ENCODE measurements around the gene CPNE6.

GRCh38 chr14:24095271-24096068, 24.1 kb downstream of the CPNE6 start:
- TF ChIP-seq PHF8 (conservative IDR thresholded peaks at IDR 0.05; ENCODE audit: low read depth, low read length), result no peak
- TF ChIP-seq TAF1 (IDR thresholded peaks at IDR 0.05; ENCODE audit: low read depth, low read length), result peak; percentile 94
- no peak for TF ChIP-seq CTCF (IDR thresholded peaks at IDR 0.05; ENCODE audit: control extremely low read depth in 1 of 3, insufficient read depth in 1 of 3, low read depth in 1 of 3, low read length in 3 of 3)
- no peak for TF ChIP-seq RAD21 (IDR thresholded peaks at IDR 0.05 in 1 of 2, conservative IDR thresholded peaks at IDR 0.05 in 1 of 2; ENCODE audit: low read depth in 2 of 2, low read length in 2 of 2)
- TF ChIP-seq EP300 (IDR thresholded peaks at IDR 0.05; ENCODE audit: borderline replicate concordance in 1 of 2, low read depth in 2 of 2, low read length in 2 of 2), result no peak
- TF ChIP-seq CHD7 (IDR thresholded peaks at IDR 0.05; ENCODE audit: insufficient replicate concordance, low read length), result no peak
- TF ChIP-seq RFX5 (IDR thresholded peaks at IDR 0.05; ENCODE audit: borderline replicate concordance, low read depth, low read length), result no peak
- TF ChIP-seq POLR2A (IDR thresholded peaks at IDR 0.05; ENCODE audit: control extremely low read depth in 1 of 2, low read depth in 2 of 2, low read length in 2 of 2), result peak; percentile 84 to 93
- TF ChIP-seq HDAC6 (IDR thresholded peaks at IDR 0.05; ENCODE audit: low read depth, low read length), result no peak

All from H1 (cell line).